Uterus (tissue), 4 donors: ENCODE measurements around the gene LPAR1. TPM values are rescaled to one million over a fixed set of nuclear protein-coding genes. Genes with fewer than 3 reads are reported as not detected.
A peak's percentile ranks its signal among the peaks of the same experiment; 100 is the strongest.

ENCODE experiments used
- DNase-seq, 2 donors: peaks; one replicate each; pipeline ENCODE4 v3.0.0-alpha.2; 2019 to 2020
- H3K27ac ChIP-seq, 2 donors: fragments of 200-600 bp; sonication (generic); 1 replicate in 1 of 2; 2 replicates in 1 of 2; pipeline ENCODE4 v1.5.1; 2016 to 2018
- H3K27me3 ChIP-seq, 2 donors: fragments of 200-600 bp; sonication (generic); one replicate each; pipeline ENCODE4 v1.5.1; 2018 to 2019; ENCODE audit warnings: control low read depth in 1 of 2
- H3K36me3 ChIP-seq, 2 donors: fragments of 200-600 bp; sonication (generic); one replicate each; pipeline ENCODE4 v1.5.1; 2019; ENCODE audit warnings: control low read depth in 1 of 2
- H3K4me1 ChIP-seq, 2 donors: fragments of 200-600 bp; sonication (generic); one replicate each; pipeline ENCODE4 v1.5.1; 2018 to 2019; ENCODE audit warnings: control low read depth in 1 of 2
- H3K4me3 ChIP-seq, 2 donors: fragments of 200-600 bp; sonication (generic); 1 replicate in 1 of 2; 2 replicates in 1 of 2; pipeline ENCODE4 v1.5.1; 2018 to 2019; ENCODE audit warnings: mild to moderate bottlenecking in 1 of 2
- H3K9me3 ChIP-seq, 2 donors: fragments of 200-600 bp; sonication (generic); one replicate each; pipeline ENCODE4 v1.5.1; 2019; ENCODE audit warnings: control low read depth in 1 of 2
- CTCF ChIP-seq, 4 experiments: fragments of 200-600 bp in 2 of 4; fragments of 450-650 bp in 2 of 4; sonication (generic) in 2 of 4; IDR thresholded peaks; one replicate each; pipeline ENCODE4 v1.5.1; 2016 to 2019; ENCODE audit warnings: antibody characterized with exemption in 4 of 4, mild to moderate bottlenecking in 2 of 4, moderate library complexity in 1 of 4
- POLR2A ChIP-seq, 2 donors: fragments of 450-650 bp; IDR thresholded peaks; one replicate each; pipeline ENCODE4 v1.6.1; 2016; ENCODE audit warnings: antibody characterized with exemption in 2 of 2, mild to moderate bottlenecking in 1 of 2, moderate library complexity in 1 of 2
- intact Hi-C: fragments of 100-400 bp; cut with DNase I; formaldehyde crosslinking; loops from one replicate; pipeline ENCODE4 v1.15.1; 2023; ENCODE audit warnings: low total_unique reads
- total RNA-seq, 4 donors: library from RNA; depleted of rRNA in 3 of 4; stranded (reverse); fragments of >200 nt in 3 of 4; gene quantifications; one replicate each; pipeline versions ENCODE4 v1.1.0 to v1.2.4, GENCODE V29; 2014 to 2023
- donor health status: DM: yes; HTN: yes; CAD: no.

LPAR1 gene
- total RNA-seq, 4 donors from 2014 or later: 12.3 to 68.0 (median 51.0) TPM

- H3K27me3 ChIP-seq: no peaks in the 10 kb centered on the region
- TF ChIP-seq POLR2A (IDR thresholded peaks at IDR 0.05) (no peak), CTCF (IDR thresholded peaks at IDR 0.05) (no peak)
- H3K27ac ChIP-seq: no peak overlapping the region
- H3K4me3 ChIP-seq: no peak overlapping the region
- intact Hi-C loops: no loop called here
- no peak for DNase-seq
- H3K36me3 ChIP-seq: no peaks in the 10 kb centered on the region
- H3K9me3 ChIP-seq: no peaks in the 10 kb centered on the region
- H3K4me1 ChIP-seq: no peaks in the 10 kb centered on the region
Observed at GRCh38 chr9:111074395-111074794, 36.1 kb upstream of the LPAR1 start.

- no peak for DNase-seq
- H3K27ac ChIP-seq: peak overlapping the region; percentile 62 to 72
- H3K27me3 ChIP-seq: no peaks in the 10 kb centered on the region
- no peaks in the 10 kb centered on the region for H3K36me3 ChIP-seq
- intact Hi-C loops: no loop called here
- H3K4me3 ChIP-seq: no peak overlapping the region
- no peak for TF ChIP-seq POLR2A (IDR thresholded peaks at IDR 0.05)
- no peak for TF ChIP-seq CTCF (IDR thresholded peaks at IDR 0.05)
- no peaks in the 10 kb centered on the region for H3K4me1 ChIP-seq
- H3K9me3 ChIP-seq: no peaks in the 10 kb centered on the region
Observed at GRCh38 chr9:111069183-111069582, 30.9 kb upstream of the LPAR1 start.

GRCh38 chr9:111068771-111069170, 30.5 kb upstream of the LPAR1 start:
- intact Hi-C loops: no loop called here
- no peak for DNase-seq
- peak overlapping the region; percentile 62 to 72 for H3K27ac ChIP-seq
- H3K4me3 ChIP-seq: no peak overlapping the region
- no peaks in the 10 kb centered on the region for H3K27me3 ChIP-seq
- TF ChIP-seq CTCF (IDR thresholded peaks at IDR 0.05) (no peak), POLR2A (IDR thresholded peaks at IDR 0.05) (no peak)
- no peaks in the 10 kb centered on the region for H3K4me1 ChIP-seq
- H3K9me3 ChIP-seq: no peaks in the 10 kb centered on the region
- H3K36me3 ChIP-seq: no peaks in the 10 kb centered on the region

- H3K36me3 ChIP-seq: no peaks in the 10 kb centered on the region
- H3K27ac ChIP-seq: peak overlapping the region; percentile 62 to 72
- H3K27me3 ChIP-seq: no peaks in the 10 kb centered on the region
- H3K4me3 ChIP-seq: no peak overlapping the region
- no peak for DNase-seq
- no peaks in the 10 kb centered on the region for H3K9me3 ChIP-seq
- H3K4me1 ChIP-seq: no peaks in the 10 kb centered on the region
- TF ChIP-seq CTCF (IDR thresholded peaks at IDR 0.05): no peak
- TF ChIP-seq POLR2A (IDR thresholded peaks at IDR 0.05): no peak
- intact Hi-C loops: no loop called here
Observed at GRCh38 chr9:111068383-111068730, 30.1 kb upstream of the LPAR1 start.

GRCh38 chr9:111066468-111066867, 28.2 kb upstream of the LPAR1 start:
- peak overlapping the region; percentile 7 to 38 for H3K27ac ChIP-seq
- intact Hi-C loops: no loop called here
- no peak overlapping the region for H3K4me3 ChIP-seq
- no peaks in the 10 kb centered on the region for H3K36me3 ChIP-seq
- TF ChIP-seq POLR2A (IDR thresholded peaks at IDR 0.05) (no peak), CTCF (IDR thresholded peaks at IDR 0.05) (no peak)
- no peaks in the 10 kb centered on the region for H3K27me3 ChIP-seq
- no peaks in the 10 kb centered on the region for H3K4me1 ChIP-seq
- no peak for DNase-seq
- no peaks in the 10 kb centered on the region for H3K9me3 ChIP-seq
